ENCODE measurements around the gene OR2Y1. TPM values are rescaled to one million over a fixed set of nuclear protein-coding genes. Genes with fewer than 3 reads are reported as not detected.

Gene OR2Y1
- total RNA-seq, 2 experiments from 2014 or later = not detected

DNA sequence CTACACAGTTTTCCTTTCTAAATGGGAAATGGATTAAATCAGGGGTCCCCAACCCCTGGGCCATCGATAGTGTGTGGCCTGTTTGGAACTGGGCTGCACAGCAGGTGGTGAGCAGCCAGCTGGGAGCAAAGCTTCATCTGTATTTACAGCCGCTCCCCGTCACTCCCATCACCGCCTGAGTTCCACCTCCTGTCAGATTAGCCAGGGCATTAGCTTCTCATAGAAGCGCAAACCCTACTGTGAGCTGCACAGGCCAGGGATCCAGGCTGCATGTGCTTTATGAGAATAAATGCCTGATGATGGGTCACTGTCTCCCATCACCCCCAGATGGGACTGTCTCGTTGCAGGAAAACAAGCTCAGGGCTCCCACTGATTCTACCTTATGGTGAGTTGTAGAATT lies 49.3 kb downstream of the OR2Y1 start:
- ChIA-PET POLR2A (no interaction called here), CTCF (ENCODE audit: unreplicated experiment) (no interaction called here)
- Histone ChIP-seq H2AFZ (ENCODE audit: low read length) (no peak overlapping the region), H3K9me2 (ENCODE audit: insufficient read depth, low read length) (no peaks in the 10 kb centered on the region), H3K79me2 (ENCODE audit: insufficient read depth, low read depth, low read length) (no peaks in the 10 kb centered on the region), H3K4me1 (ENCODE audit: insufficient read depth, low read length, poor library complexity, severe bottlenecking) (no peaks in the 10 kb centered on the region), H3K4me2 (ENCODE audit: low read length) (no peak overlapping the region), H3K36me3 (ENCODE audit: insufficient read depth, low read length) (no peaks in the 10 kb centered on the region), H3K27ac (ENCODE audit: low read depth, low read length, poor library complexity, severe bottlenecking) (no peak overlapping the region), H3K4me3 (ENCODE audit: low read depth, low read length, poor library complexity, severe bottlenecking) (no peak overlapping the region), H4K20me1 (ENCODE audit: insufficient read depth, low read length) (no peaks in the 10 kb centered on the region), H3K9me3 (ENCODE audit: low read length) (0 out of 2 replicates have a peak, but pooled peaks cover 3% of the 10 kb centered on the region)
- intact Hi-C loops (cut with micrococcal nuclease; ENCODE audit: unreplicated experiment) = no loop called here
- DNase-seq (ENCODE audit: low spot score) = no peak
- TF ChIP-seq EZH2phosphoT487 (IDR thresholded peaks at IDR 0.05; ENCODE audit: borderline replicate concordance, low read depth, low read length) = no peak
- TF ChIP-seq, protein P1, sequence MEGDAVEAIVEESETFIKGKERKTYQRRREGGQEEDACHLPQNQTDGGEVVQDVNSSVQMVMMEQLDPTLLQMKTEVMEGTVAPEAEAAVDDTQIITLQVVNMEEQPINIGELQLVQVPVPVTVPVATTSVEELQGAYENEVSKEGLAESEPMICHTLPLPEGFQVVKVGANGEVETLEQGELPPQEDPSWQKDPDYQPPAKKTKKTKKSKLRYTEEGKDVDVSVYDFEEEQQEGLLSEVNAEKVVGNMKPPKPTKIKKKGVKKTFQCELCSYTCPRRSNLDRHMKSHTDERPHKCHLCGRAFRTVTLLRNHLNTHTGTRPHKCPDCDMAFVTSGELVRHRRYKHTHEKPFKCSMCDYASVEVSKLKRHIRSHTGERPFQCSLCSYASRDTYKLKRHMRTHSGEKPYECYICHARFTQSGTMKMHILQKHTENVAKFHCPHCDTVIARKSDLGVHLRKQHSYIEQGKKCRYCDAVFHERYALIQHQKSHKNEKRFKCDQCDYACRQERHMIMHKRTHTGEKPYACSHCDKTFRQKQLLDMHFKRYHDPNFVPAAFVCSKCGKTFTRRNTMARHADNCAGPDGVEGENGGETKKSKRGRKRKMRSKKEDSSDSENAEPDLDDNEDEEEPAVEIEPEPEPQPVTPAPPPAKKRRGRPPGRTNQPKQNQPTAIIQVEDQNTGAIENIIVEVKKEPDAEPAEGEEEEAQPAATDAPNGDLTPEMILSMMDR (conservative IDR thresholded peaks at IDR 0.05; ENCODE audit: low read length) = no peak
- no TSS peak for BruUV-seq (replicated peaks)

DNA sequence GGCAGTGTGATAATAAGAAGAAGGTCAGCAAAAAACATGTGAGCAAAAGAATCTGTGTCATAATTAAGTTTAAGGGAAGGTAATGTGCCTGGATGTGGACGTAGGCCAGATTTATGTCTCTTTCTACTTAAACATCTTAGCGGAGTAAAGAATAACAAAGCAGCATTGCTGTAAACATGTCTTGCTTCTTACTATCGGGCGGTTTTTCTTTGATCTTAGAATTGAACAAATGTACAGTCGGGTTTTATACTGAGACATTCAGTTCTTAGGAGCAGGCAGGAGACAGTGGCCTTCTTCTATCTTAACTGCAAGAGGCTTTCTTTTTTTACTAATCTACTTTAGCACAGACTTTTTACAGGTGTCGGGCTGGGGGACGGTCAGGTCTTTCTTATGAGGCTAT lies 50.1 kb downstream of the OR2Y1 start:
- Histone ChIP-seq H3K4me1 (ENCODE audit: insufficient read depth, low read length, poor library complexity, severe bottlenecking) (no peaks in the 10 kb centered on the region), H3K36me3 (ENCODE audit: insufficient read depth, low read length) (no peaks in the 10 kb centered on the region), H3K27ac (ENCODE audit: low read depth, low read length, poor library complexity, severe bottlenecking) (no peak overlapping the region), H3K4me2 (ENCODE audit: low read length) (no peak overlapping the region), H2AFZ (ENCODE audit: low read length) (no peak overlapping the region), H3K4me3 (ENCODE audit: low read depth, low read length, poor library complexity, severe bottlenecking) (no peak overlapping the region), H3K9me2 (ENCODE audit: insufficient read depth, low read length) (no peaks in the 10 kb centered on the region), H3K79me2 (ENCODE audit: insufficient read depth, low read depth, low read length) (no peaks in the 10 kb centered on the region), H4K20me1 (ENCODE audit: insufficient read depth, low read length) (no peaks in the 10 kb centered on the region), H3K9me3 (ENCODE audit: low read length) (no peaks in the 10 kb centered on the region)
- TF ChIP-seq, protein P1 (conservative IDR thresholded peaks at IDR 0.05; ENCODE audit: low read length) = no peak
- no peak for TF ChIP-seq EZH2phosphoT487 (IDR thresholded peaks at IDR 0.05; ENCODE audit: borderline replicate concordance, low read depth, low read length)
- intact Hi-C loops (cut with micrococcal nuclease; ENCODE audit: unreplicated experiment) = no loop called here
- ChIA-PET POLR2A (no interaction called here), CTCF (ENCODE audit: unreplicated experiment) (no interaction called here)
- no peak for DNase-seq (ENCODE audit: low spot score)
- BruUV-seq (replicated peaks) = no TSS peak

Small RNA genes lying within 50 kb of the gene (small RNA-seq; reads per million reads assigned to genes)
- not detected for gene RNU1-17P

Other genes starting within 250 kb of the OR2Y1 start
- gene CNOT6, start 245.7 kb downstream of the OR2Y1 start, total RNA-seq (2014; rRNA removed; shearing (Covaris generic)) = 9.4 and 9.8 TPM in 2 replicates
- 30.1 and 34.0 TPM in 2 replicates for gene CNOT6, start 245.7 kb downstream of the OR2Y1 start, total RNA-seq (2022)
- gene SCGB3A1, start 148.6 kb downstream of the OR2Y1 start, total RNA-seq (2014; rRNA removed; shearing (Covaris generic)) = not detected in 2 replicates
- not detected in 2 replicates for gene SCGB3A1, start 148.6 kb downstream of the OR2Y1 start, total RNA-seq (2022)
- gene FLT4, start 90.5 kb downstream of the OR2Y1 start, total RNA-seq (2014; rRNA removed; shearing (Covaris generic)) = not detected in 2 replicates
- not detected in 2 replicates for gene FLT4, start 90.5 kb downstream of the OR2Y1 start, total RNA-seq (2022)
- 65.2 and 75.4 TPM in 2 replicates for gene MGAT1, start 62.7 kb upstream of the OR2Y1 start, total RNA-seq (2014; rRNA removed; shearing (Covaris generic))
- 95.2 and 103 TPM in 2 replicates for gene MGAT1, start 62.7 kb upstream of the OR2Y1 start, total RNA-seq (2022)
- gene ZFP62, start 121.2 kb upstream of the OR2Y1 start, total RNA-seq (2014; rRNA removed; shearing (Covaris generic)) = 58.4 and 59.0 TPM in 2 replicates
- 69.2 and 79.1 TPM in 2 replicates for gene ZFP62, start 121.2 kb upstream of the OR2Y1 start, total RNA-seq (2022)
- gene BTNL8, start 159.1 kb upstream of the OR2Y1 start, total RNA-seq (2014; rRNA removed; shearing (Covaris generic)) = not detected in 2 replicates
- not detected in 2 replicates for gene BTNL8, start 159.1 kb upstream of the OR2Y1 start, total RNA-seq (2022)
- gene BTNL3, start 248.8 kb upstream of the OR2Y1 start, total RNA-seq (2014; rRNA removed; shearing (Covaris generic)) = not detected in 2 replicates
- not detected in 2 replicates for gene BTNL3, start 248.8 kb upstream of the OR2Y1 start, total RNA-seq (2022)

Measured in OCI-LY7 (cell line).